Cardiac fibroblast (primary cell): ENCODE results near the gene PPM1J.

Experiments
- DNase-seq, 2 donors: peaks; one replicate each; pipeline versions ENCODE4 v3.0.0 to v3.0.0-alpha.2; 2010; ENCODE audit warnings: low read depth in 2 of 2
- H3K4me3 ChIP-seq, 2 donors: replicated peaks in 1 of 2; 1 replicate in 1 of 2; 2 replicates in 1 of 2; pipeline ENCODE4 v1.5.1; 2011; ENCODE audit warnings: low read depth in 2 of 2, low read length in 2 of 2, mild to moderate bottlenecking in 2 of 2, moderate library complexity in 1 of 2
- TF ChIP-seq, protein P1 (sequence below): IDR thresholded peaks from one replicate; pipeline ENCODE4 v1.5.1; 2011; ENCODE audit warnings: low read depth, mild to moderate bottlenecking, low read length, inconsistent platforms

The PPM1J gene

DNA sequence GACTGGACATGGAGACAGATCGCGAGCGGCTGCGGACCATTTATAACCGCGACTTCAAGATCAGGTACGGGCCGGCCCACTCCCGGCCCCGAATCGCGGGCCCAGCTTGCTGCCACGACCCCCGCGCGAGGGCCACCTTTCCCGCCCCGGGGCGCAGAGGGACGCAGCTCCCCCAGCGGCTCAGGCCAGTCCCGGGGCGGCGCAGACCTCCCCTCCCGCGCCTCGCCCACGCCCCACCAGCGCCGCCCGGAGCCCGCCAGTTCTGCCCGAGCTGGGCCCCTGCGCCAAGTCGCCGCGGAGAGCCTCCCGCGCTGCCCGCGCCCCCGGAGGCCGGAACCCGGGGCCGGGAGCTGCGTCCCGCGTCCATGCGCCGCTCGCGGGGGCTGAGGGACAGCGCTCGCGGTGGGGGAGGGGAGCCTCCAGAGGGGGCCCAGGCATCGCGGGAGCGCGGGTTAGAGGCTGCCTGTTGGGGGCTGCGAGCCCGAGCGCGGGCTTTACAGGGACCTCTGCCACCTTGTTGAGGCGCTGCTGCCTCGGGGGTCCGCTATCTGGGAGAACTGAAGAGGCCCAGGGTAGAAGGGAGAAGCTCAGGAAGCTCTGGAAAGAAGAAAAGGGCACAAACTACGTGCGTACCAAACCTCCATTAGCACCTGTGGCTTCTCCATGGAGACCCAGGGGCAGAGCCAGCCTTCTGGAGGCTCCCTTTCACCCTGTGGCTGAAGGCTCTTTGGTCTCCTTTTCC, 40.0 kb downstream of the PPM1J start:
- TF ChIP-seq, protein P1, sequence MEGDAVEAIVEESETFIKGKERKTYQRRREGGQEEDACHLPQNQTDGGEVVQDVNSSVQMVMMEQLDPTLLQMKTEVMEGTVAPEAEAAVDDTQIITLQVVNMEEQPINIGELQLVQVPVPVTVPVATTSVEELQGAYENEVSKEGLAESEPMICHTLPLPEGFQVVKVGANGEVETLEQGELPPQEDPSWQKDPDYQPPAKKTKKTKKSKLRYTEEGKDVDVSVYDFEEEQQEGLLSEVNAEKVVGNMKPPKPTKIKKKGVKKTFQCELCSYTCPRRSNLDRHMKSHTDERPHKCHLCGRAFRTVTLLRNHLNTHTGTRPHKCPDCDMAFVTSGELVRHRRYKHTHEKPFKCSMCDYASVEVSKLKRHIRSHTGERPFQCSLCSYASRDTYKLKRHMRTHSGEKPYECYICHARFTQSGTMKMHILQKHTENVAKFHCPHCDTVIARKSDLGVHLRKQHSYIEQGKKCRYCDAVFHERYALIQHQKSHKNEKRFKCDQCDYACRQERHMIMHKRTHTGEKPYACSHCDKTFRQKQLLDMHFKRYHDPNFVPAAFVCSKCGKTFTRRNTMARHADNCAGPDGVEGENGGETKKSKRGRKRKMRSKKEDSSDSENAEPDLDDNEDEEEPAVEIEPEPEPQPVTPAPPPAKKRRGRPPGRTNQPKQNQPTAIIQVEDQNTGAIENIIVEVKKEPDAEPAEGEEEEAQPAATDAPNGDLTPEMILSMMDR = no peak
- H3K4me3 ChIP-seq = peak overlapping the region; percentile 58 to 73
- peak in 1 of 2 donors; percentile 18 for DNase-seq

DNA sequence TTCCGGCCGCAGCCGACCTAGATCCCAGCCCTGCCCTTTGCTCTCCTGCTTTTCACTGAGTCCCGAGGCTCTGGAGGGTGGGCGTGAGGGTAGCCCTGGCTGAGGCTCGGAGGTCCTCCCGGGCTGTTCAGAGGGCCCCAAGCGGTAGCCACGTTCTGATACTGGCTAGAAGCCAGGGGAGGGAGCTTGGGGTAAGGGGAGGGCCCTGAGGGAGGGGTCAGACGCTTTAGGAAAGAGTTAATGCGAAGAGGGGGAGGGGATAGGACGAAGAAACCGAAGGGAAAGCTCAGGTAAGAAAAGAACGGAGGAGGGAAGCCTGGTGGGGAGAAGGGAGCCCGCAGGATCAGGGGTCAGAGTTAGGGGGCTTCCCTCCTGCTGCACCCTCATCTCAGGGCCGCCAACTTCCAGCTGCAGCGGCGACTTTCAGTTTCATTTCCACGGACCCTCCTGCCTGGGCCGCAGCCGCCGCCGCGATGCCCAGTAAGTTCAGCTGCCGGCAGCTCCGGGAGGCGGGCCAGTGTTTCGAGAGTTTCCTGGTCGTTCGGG, 40.6 kb downstream of the PPM1J start, which contains the start of gene MOV10:
Gene MOV10, plus strand, starts transcription at position 220 of the 546 bp plus-strand sequence. Its CDS starts 254 bp downstream, at position 474.
- DNase-seq = peak; percentile 80 to 82
- H3K4me3 ChIP-seq = peak within 1 kb of the TSS; percentile 58 to 73
- TF ChIP-seq, protein P1 = no peak

DNA sequence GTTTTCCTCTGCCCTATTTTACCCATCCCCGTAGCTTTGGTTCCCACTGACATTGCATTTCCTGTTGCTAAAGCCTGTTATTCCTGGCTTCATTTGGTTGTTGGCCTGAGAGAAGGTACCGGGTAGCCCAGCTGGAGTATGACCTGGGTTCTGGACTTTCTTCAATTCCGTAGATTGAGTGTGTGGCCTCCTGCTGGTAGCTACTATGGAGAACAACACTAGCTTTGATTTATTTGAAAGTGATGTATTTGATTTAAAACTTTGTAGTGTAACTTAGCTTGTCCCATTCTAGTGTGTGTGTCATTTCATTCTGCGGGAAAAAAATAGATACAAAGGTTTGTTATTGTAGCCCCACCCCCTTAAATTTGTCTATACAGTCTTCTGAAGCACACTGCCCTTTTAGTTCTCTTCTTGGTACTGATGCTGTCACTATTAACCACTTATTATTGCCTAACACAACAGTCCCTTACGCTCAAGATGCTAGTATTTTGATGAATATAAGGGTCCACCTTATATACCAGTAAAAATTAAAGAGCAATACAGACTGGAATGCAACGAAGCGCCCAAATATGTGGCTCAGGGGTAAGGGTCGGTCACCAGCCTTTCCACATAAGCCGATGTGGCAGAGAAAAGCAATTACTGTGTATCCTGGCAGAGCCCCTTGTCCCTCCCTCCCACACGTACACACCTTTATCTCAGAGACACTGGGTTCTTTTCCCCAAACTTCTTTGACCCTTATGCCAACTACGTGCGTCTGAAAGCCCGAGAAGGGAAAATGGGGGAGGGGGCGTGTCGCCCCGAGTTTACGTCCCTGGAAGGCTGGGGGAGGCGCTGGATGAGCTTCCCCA, 41.3 kb downstream of the PPM1J start:
- peak overlapping the region; percentile 58 to 73 for H3K4me3 ChIP-seq
- TF ChIP-seq, protein P1 = peak; percentile 66
- peak; percentile 83 to 87 for DNase-seq

DNA sequence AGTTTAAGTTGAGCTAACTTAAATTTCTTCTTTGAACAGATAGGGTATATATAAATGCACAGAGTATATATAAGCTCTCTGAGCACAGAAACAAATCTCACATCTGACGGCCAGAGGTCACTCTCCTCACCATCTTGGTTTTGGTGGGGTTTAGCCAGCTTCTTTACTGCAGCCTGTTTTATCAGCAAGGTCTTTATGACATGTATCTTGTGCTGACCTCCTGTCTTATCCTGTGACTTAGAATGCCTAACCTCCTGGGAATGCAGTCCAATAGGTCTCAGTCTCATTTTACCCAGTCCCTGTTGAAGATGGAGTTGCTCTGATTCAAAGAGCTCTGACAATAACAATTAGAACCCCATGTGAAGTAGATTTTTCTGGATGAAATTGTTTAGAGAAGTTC, 42.3 kb downstream of the PPM1J start:
- TF ChIP-seq, protein P1 = no peak
- DNase-seq = no peak
- H3K4me3 ChIP-seq = no peak overlapping the region

DNA sequence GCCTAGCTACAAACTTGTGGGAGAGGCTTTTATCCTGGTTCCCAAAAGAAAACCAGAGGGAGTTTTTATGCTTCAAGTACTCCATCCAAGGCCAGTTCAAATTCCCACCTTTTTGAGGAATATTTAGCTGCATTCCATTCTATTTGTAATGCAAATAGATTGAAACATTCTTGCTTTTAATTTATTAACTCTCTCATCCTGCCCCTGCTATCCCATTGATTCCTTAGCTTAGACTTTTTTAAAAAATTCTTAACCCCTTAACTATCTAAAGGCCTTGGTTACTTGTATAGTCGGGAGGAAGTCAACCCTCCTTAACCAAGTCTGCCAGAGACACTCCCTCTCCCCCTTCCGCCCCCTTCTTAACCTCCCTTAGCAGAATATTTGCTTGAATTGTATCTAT, 43.1 kb downstream of the PPM1J start:
- DNase-seq = no peak
- TF ChIP-seq, protein P1 = no peak
- no peak overlapping the region for H3K4me3 ChIP-seq

DNA sequence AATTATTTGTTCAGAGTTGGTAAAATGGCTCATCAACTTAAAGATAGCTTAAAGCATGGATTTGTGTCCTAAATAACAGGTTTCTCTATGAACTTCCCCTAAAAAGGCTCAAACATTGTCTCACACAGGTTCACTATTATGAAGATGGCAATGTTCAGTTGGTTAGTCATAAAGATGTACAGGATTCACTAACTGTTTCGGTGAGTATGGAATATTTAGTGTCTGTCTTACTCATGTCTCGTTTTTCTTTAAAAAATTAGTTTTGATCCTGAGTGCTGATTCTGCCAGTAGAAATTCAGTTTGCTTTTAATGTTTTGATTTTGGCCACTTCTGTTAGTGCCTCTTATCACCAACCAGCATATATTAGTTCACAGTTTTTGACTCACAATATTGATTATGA, 48.2 kb downstream of the PPM1J start:
- DNase-seq = no peak
- TF ChIP-seq, protein P1 = no peak
- H3K4me3 ChIP-seq = no peak overlapping the region
